ENCODE measurements around the gene BLCAP. TPM values are rescaled to one million over a fixed set of nuclear protein-coding genes. Genes with fewer than 3 reads are reported as not detected.

BLCAP gene, protein sequence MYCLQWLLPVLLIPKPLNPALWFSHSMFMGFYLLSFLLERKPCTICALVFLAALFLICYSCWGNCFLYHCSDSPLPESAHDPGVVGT
- 193 TPM for total RNA-seq

GRCh38 chr20:37527638-37528445 is at the start of gene BLCAP:
BLCAP (minus strand) TSS chr20:37527876; CDS start chr20:37519174, 8,702 bp downstream.

GRCh38 chr20:37521061-37521771 is 6.5 kb downstream of the BLCAP start, which contains the start of gene NNAT:
NNAT (plus strand) TSS chr20:37521250; CDS start chr20:37521332, 82 bp downstream.

Other genes with a start within 250 kb of the BLCAP start
- 23.3 TPM for gene MANBAL, start 238.2 kb downstream of the BLCAP start, total RNA-seq
- 30.2 TPM for gene SRC, start 181.7 kb downstream of the BLCAP start, total RNA-seq
- gene NNAT, start 6.6 kb downstream of the BLCAP start, total RNA-seq = 576 TPM
- 25.6 TPM for gene CTNNBL1, start 166.2 kb upstream of the BLCAP start, total RNA-seq

Measured in diencephalon (tissue), 1 donor.